GM12872 (cell line): ENCODE measurements around the gene RTN4RL1.

Experiments
- TF ChIP-seq, protein P1 (sequence below): IDR thresholded peaks from 3 replicates; pipeline ENCODE4 v1.5.1; 2011; ENCODE audit warnings: low read depth, mild to moderate bottlenecking, low read length, moderate library complexity; ENCODE audit not compliant: insufficient read depth

RTN4RL1 gene

GRCh38 chr17:2023692-2024571, 1.2 kb downstream of the RTN4RL1 start:
- TF ChIP-seq, protein P1, sequence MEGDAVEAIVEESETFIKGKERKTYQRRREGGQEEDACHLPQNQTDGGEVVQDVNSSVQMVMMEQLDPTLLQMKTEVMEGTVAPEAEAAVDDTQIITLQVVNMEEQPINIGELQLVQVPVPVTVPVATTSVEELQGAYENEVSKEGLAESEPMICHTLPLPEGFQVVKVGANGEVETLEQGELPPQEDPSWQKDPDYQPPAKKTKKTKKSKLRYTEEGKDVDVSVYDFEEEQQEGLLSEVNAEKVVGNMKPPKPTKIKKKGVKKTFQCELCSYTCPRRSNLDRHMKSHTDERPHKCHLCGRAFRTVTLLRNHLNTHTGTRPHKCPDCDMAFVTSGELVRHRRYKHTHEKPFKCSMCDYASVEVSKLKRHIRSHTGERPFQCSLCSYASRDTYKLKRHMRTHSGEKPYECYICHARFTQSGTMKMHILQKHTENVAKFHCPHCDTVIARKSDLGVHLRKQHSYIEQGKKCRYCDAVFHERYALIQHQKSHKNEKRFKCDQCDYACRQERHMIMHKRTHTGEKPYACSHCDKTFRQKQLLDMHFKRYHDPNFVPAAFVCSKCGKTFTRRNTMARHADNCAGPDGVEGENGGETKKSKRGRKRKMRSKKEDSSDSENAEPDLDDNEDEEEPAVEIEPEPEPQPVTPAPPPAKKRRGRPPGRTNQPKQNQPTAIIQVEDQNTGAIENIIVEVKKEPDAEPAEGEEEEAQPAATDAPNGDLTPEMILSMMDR = no peak

- TF ChIP-seq, protein P1 = no peak
Observed at GRCh38 chr17:2023256-2023655, 1.9 kb downstream of the RTN4RL1 start.

GRCh38 chr17:2022647-2023240, 2.4 kb downstream of the RTN4RL1 start:
- TF ChIP-seq, protein P1 = no peak

- TF ChIP-seq, protein P1 = no peak
Observed at GRCh38 chr17:2020721-2021120, 4.4 kb downstream of the RTN4RL1 start.

DNA sequence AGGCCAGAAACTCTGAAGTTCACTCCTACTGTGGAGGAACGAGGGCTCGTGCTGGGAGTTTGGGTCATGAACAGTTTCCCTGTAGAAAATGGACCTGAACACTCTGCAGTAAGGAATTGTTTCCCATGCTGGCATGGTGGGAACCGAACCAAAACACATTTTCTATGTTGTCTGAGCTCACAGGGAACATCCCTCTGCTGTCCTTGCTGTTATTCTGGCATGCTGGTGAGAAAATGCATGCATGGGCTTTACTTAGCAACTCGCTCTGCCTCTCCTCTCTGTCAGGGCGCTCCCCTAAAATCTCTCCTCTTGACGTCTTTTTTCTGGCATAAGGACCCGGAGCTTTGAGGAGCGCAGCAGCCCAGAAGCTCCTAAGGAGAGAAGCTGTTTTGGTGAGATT, 5.4 kb downstream of the RTN4RL1 start:
- TF ChIP-seq, protein P1 = no peak

DNA sequence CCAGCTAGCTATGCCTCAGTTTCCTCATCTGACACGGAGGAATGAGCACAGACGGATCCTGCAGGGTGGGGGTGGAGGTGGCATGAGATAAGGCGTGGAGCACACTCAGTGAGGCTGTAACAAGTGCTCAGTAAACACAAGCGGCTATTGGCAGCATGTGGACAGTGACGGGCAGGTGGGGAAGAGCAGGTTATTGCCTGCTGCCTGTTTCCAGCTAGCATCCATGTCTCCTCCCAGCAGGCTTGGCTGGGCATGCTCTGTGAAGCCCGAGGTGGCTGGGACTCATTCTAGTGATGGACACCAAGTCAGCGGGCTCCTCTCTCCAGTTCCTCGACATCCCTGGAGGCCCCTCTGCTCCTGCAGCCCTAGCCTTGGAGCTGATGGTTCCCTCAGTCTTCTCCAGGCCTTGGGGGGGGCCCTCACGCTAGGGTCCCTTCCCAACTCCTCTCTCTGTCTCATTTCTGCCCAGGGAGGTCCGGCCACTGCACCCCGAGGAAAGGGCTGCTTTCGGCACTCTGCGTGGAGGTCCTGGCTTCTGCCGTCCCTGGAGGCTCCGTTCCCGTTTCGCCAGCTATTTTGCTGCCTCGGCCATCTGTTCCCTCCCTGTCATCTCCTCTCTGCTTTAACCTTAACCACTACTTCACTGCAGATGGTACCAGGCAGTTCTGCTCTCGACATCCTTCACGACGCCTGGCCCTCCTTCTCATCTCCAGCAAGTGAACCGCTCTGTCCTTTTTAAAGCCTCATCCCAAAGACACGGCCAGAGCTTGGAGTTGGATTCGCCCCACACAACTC, 6.2 kb downstream of the RTN4RL1 start:
- TF ChIP-seq, protein P1 = no peak
